Liver (tissue), 9 donors: ENCODE measurements around the gene NBAS. TPM values are rescaled to one million over a fixed set of nuclear protein-coding genes. Genes with fewer than 3 reads are reported as not detected.

Experiments
- DNase-seq: peaks from one replicate; pipeline ENCODE4 v3.0.0-alpha.2; 2017; ENCODE audit warnings: low spot score
- H3K27ac ChIP-seq, 2 donors: one replicate each; pipeline ENCODE4 v1.7.0; 2013; ENCODE audit warnings: inconsistent platforms in 2 of 2, low read length in 2 of 2, control low read depth in 1 of 2, low read depth in 1 of 2, mild to moderate bottlenecking in 1 of 2
- H3K27me3 ChIP-seq, 4 donors: one replicate each; pipeline versions ENCODE4 v1.6.1 to v1.7.0; 2013; ENCODE audit warnings: low read length in 3 of 4, inconsistent platforms in 1 of 4, mild to moderate bottlenecking in 1 of 4, moderate library complexity in 1 of 4; ENCODE audit not compliant: control insufficient read depth in 4 of 4, insufficient read depth in 4 of 4
- H3K36me3 ChIP-seq, 4 donors: one replicate each; pipeline versions ENCODE4 v1.6.1 to v1.7.0; 2013; ENCODE audit warnings: low read length in 3 of 4, mild to moderate bottlenecking in 3 of 4, low read depth in 1 of 4, moderate library complexity in 1 of 4; ENCODE audit not compliant: control insufficient read depth in 4 of 4, insufficient read depth in 3 of 4
- H3K4me1 ChIP-seq, 4 donors: one replicate each; pipeline versions ENCODE4 v1.6.1 to v1.7.0; 2013; ENCODE audit warnings: low read length in 3 of 4, mild to moderate bottlenecking in 3 of 4, moderate library complexity in 1 of 4; ENCODE audit not compliant: control insufficient read depth in 4 of 4, insufficient read depth in 4 of 4
- H3K4me3 ChIP-seq, 3 donors: one replicate each; pipeline versions ENCODE4 v1.6.1 to v1.7.0; 2013; ENCODE audit warnings: low read length in 3 of 3, control low read depth in 1 of 3, low read depth in 1 of 3, mild to moderate bottlenecking in 1 of 3
- H3K9ac ChIP-seq, 2 donors: one replicate each; pipeline ENCODE4 v1.7.0; 2013; ENCODE audit warnings: low read length in 2 of 2, mild to moderate bottlenecking in 2 of 2, moderate library complexity in 2 of 2, control low read depth in 1 of 2, low read depth in 1 of 2
- H3K9me3 ChIP-seq, 4 donors: one replicate each; pipeline versions ENCODE4 v1.6.1 to v1.7.0; 2013; ENCODE audit warnings: low read length in 3 of 4; ENCODE audit not compliant: control insufficient read depth in 4 of 4
- EGR1 ChIP-seq, 2 donors: IDR thresholded peaks; 2 replicates each; pipeline ENCODE4 v1.6.1; 2016 to 2018; ENCODE audit warnings: antibody characterized with exemption in 2 of 2, low read depth in 2 of 2
- FOXA1 ChIP-seq: IDR thresholded peaks from 2 replicates; pipeline ENCODE4 v1.6.1; 2016; ENCODE audit warnings: antibody characterized with exemption
- GABPA ChIP-seq, 2 donors: IDR thresholded peaks in 1 of 2; conservative IDR thresholded peaks in 1 of 2; 2 replicates each; pipeline ENCODE4 v1.6.1; 2016; ENCODE audit warnings: antibody characterized with exemption in 2 of 2, mild to moderate bottlenecking in 1 of 2, moderate library complexity in 1 of 2
- HNF4G ChIP-seq: IDR thresholded peaks from 2 replicates; pipeline ENCODE4 v1.6.1; 2016; ENCODE audit warnings: antibody characterized with exemption
- JUND ChIP-seq, 2 donors: IDR thresholded peaks; 2 replicates each; pipeline ENCODE4 v1.6.1; 2016; ENCODE audit warnings: antibody characterized with exemption in 2 of 2
- NR2F2 ChIP-seq: IDR thresholded peaks from 2 replicates; pipeline ENCODE4 v1.6.1; 2016; ENCODE audit warnings: antibody characterized with exemption
- RAD21 ChIP-seq, 2 donors: IDR thresholded peaks; 2 replicates each; pipeline ENCODE4 v1.6.1; 2016; ENCODE audit warnings: antibody characterized with exemption in 2 of 2, mild to moderate bottlenecking in 2 of 2
- RXRA ChIP-seq, 2 donors: IDR thresholded peaks; 2 replicates each; pipeline ENCODE4 v1.6.1; 2017 to 2018; ENCODE audit warnings: antibody characterized with exemption in 2 of 2, mild to moderate bottlenecking in 1 of 2
- TAF1 ChIP-seq: conservative IDR thresholded peaks from 2 replicates; pipeline ENCODE4 v1.6.1; 2016; ENCODE audit warnings: antibody characterized with exemption, mild to moderate bottlenecking
- YY1 ChIP-seq: IDR thresholded peaks from 2 replicates; pipeline ENCODE4 v1.6.1; 2016; ENCODE audit warnings: antibody characterized with exemption, mild to moderate bottlenecking
- WGBS: extraction: QIAGEN DNeasy Blood & Tissue Kit; methylation state at CpG from one replicate; pipeline ENCODE4 v1.1.7; 2013; 5-methylcytosine and 5-hydroxymethylcytosine counted together
- polyA plus RNA-seq, 2 donors: library from polyadenylated mRNA; stranded (reverse) in 1 of 2; unstranded in 1 of 2; fragments of 200-250 nt in 1 of 2; fragments of >200 nt in 1 of 2; fragmentation: Nextera tagmentation in 1 of 2; extraction: Ambion mirVana in 1 of 2; gene quantifications; one replicate each; pipeline versions ENCODE4 v1.2.1 to v1.2.3, GENCODE V29; 2013 to 2015
- total RNA-seq, 2 donors: library from RNA; depleted of rRNA; stranded (reverse); fragments of >200 nt; gene quantifications; one replicate each; pipeline ENCODE4 v1.2.3, GENCODE V29; 2014
- TF ChIP-seq, protein P1 (sequence below): IDR thresholded peaks from 2 replicates; pipeline ENCODE4 v1.6.1; 2016; ENCODE audit warnings: antibody characterized with exemption, mild to moderate bottlenecking
- TF ChIP-seq, protein P2 (sequence below): IDR thresholded peaks from 2 replicates; pipeline ENCODE4 v1.6.1; 2016; ENCODE audit warnings: antibody characterized with exemption
- TF ChIP-seq, protein P3 (sequence below): IDR thresholded peaks from 2 replicates; pipeline ENCODE4 v1.6.1; 2016; ENCODE audit warnings: antibody characterized with exemption
- TF ChIP-seq, protein P4 (sequence below): IDR thresholded peaks from 2 replicates; pipeline ENCODE4 v1.6.1; 2016; ENCODE audit warnings: antibody characterized with exemption
- donor health status: healthy.
- donor health status: healthy.
- donor health status: healthy.
- donor health status: healthy.
- donor health status: healthy.

The NBAS gene
- total and polyA plus RNA-seq, 4 donors = 10.5 to 40.0 (median 18.9) TPM

DNA sequence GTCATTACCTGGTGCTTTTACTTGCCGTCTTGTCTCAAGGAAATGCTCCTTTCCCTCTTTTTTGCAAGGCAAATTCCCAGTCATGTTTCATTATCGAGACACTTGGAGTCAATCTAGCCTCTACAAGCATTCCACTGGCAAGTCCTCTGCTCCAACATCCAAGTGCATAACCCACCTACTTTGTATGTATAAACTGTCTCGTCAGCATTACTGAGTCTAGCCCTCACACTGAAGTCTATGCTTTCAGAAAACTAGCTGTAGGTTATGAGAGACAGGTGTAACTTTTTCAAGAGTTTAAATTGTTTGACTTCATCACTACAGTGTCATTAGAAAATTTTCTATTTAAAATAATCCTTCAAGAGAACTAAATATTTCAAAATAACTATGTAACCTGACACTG, 319.2 kb downstream of the NBAS start:
- no peaks in the 10 kb centered on the region for H3K4me1 ChIP-seq
- no peaks in the 10 kb centered on the region for H3K9me3 ChIP-seq
- H3K36me3 ChIP-seq = peaks cover 0 to 1% (median 0%) of the 10 kb centered on the region in 4 donors
- no peak overlapping the region for H3K4me3 ChIP-seq
- no peak overlapping the region for H3K9ac ChIP-seq
- DNase-seq = no peak
- H3K27ac ChIP-seq = no peak overlapping the region
- H3K27me3 ChIP-seq = no peaks in the 10 kb centered on the region
- WGBS = 98% methylated on average over 3 of the region's 3 CpGs
- TF ChIP-seq NR2F2 = no peak

DNA sequence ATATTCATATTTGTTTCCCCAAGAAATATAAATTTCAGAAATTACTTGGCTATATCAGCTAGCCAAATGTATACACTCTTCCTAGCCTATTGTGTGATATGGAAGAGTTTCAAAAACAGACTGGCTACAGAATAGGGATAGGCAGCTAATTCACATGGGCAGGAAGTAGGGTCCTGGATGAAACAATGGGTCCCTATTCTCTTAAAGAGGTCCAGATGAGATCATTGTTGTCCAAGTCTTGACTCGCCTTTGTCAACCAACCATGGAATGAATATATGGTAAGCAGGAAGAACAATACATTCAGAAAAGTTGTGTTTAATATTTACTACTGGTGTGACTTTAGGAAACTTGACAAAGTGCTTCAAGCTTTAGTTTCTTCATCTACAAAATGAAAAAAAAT, 319.9 kb downstream of the NBAS start:
- no peaks in the 10 kb centered on the region for H3K27me3 ChIP-seq
- H3K4me1 ChIP-seq = no peaks in the 10 kb centered on the region
- no peaks in the 10 kb centered on the region for H3K9me3 ChIP-seq
- no peak overlapping the region for H3K27ac ChIP-seq
- TF ChIP-seq YY1 (no peak), EGR1 (IDR thresholded peaks at IDR 0.05; ENCODE audit: low read depth in 2 of 2) (no peak), RAD21 (IDR thresholded peaks at IDR 0.05) (no peak), TAF1 (no peak), FOXA1 (no peak), NR2F2 (no peak), GABPA (IDR thresholded peaks at IDR 0.05 in 1 of 2, conservative IDR thresholded peaks at IDR 0.05 in 1 of 2) (no peak), HNF4G (no peak), RXRA (IDR thresholded peaks at IDR 0.05) (no peak), JUND (IDR thresholded peaks at IDR 0.05) (no peak)
- TF ChIP-seq, protein P1, sequence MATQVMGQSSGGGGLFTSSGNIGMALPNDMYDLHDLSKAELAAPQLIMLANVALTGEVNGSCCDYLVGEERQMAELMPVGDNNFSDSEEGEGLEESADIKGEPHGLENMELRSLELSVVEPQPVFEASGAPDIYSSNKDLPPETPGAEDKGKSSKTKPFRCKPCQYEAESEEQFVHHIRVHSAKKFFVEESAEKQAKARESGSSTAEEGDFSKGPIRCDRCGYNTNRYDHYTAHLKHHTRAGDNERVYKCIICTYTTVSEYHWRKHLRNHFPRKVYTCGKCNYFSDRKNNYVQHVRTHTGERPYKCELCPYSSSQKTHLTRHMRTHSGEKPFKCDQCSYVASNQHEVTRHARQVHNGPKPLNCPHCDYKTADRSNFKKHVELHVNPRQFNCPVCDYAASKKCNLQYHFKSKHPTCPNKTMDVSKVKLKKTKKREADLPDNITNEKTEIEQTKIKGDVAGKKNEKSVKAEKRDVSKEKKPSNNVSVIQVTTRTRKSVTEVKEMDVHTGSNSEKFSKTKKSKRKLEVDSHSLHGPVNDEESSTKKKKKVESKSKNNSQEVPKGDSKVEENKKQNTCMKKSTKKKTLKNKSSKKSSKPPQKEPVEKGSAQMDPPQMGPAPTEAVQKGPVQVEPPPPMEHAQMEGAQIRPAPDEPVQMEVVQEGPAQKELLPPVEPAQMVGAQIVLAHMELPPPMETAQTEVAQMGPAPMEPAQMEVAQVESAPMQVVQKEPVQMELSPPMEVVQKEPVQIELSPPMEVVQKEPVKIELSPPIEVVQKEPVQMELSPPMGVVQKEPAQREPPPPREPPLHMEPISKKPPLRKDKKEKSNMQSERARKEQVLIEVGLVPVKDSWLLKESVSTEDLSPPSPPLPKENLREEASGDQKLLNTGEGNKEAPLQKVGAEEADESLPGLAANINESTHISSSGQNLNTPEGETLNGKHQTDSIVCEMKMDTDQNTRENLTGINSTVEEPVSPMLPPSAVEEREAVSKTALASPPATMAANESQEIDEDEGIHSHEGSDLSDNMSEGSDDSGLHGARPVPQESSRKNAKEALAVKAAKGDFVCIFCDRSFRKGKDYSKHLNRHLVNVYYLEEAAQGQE = no peak
- TF ChIP-seq, protein P2, sequence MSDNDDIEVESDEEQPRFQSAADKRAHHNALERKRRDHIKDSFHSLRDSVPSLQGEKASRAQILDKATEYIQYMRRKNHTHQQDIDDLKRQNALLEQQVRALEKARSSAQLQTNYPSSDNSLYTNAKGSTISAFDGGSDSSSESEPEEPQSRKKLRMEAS = no peak
- TF ChIP-seq, protein P3, sequence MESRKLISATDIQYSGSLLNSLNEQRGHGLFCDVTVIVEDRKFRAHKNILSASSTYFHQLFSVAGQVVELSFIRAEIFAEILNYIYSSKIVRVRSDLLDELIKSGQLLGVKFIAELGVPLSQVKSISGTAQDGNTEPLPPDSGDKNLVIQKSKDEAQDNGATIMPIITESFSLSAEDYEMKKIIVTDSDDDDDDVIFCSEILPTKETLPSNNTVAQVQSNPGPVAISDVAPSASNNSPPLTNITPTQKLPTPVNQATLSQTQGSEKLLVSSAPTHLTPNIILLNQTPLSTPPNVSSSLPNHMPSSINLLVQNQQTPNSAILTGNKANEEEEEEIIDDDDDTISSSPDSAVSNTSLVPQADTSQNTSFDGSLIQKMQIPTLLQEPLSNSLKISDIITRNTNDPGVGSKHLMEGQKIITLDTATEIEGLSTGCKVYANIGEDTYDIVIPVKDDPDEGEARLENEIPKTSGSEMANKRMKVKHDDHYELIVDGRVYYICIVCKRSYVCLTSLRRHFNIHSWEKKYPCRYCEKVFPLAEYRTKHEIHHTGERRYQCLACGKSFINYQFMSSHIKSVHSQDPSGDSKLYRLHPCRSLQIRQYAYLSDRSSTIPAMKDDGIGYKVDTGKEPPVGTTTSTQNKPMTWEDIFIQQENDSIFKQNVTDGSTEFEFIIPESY = no peak
- TF ChIP-seq, protein P4, sequence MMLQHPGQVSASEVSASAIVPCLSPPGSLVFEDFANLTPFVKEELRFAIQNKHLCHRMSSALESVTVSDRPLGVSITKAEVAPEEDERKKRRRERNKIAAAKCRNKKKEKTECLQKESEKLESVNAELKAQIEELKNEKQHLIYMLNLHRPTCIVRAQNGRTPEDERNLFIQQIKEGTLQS = no peak
- 94% methylated on average over 1 of the region's 1 CpG for WGBS
- H3K4me3 ChIP-seq = no peak overlapping the region
- no peak overlapping the region for H3K9ac ChIP-seq
- no peak for DNase-seq
- H3K36me3 ChIP-seq = peaks cover 0 to 1% (median 0%) of the 10 kb centered on the region in 4 donors
